SIG-M5 (cell line): Measurements from ENCODE around the gene SIRT5.

Experiments used
- DNase-seq: peaks from one replicate; lab custom pipeline; 2025; lab: John Stamatoyannopoulos, UW

Gene SIRT5

DNA sequence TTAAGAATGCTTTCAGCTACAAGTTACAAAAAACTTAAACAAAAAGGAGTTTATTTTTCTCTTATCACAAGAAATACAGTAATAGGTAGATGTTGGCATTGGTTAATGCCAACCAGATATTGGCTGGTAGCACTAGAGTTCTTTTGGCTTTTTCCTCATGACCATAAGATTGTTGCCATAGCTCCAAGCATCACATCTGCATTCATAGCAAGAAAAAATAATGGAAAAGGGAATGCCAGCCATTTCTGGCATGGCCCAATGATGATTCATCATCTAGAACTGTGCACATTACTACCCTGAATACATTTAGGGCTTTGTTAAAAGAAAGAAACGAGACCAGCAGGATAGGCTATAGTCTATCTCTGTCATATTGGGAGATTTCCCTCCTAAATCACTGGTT is 20.8 kb upstream of the SIRT5 start:
- DNase-seq: no peak

DNA sequence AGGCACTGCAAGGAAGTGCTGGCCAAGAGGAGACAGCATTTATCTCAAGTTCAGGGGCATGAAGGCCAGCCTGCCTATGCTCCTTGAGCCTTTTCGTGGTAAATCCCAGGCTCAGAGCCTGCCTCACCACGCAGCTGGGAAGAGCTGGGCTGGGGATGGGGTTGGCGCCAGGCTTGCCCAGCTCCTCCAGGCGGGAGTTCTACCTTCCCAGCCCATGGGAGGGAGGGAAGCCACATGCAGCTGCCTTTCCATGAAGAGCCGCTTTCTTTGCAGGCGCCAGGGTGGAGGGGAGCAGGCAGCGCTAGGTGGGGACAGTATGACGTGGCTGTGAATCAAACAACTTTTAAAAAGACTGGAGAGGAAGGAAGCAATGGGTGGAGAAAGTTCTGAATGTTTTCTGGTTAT is 19.5 kb upstream of the SIRT5 start:
- DNase-seq: no peak

DNA sequence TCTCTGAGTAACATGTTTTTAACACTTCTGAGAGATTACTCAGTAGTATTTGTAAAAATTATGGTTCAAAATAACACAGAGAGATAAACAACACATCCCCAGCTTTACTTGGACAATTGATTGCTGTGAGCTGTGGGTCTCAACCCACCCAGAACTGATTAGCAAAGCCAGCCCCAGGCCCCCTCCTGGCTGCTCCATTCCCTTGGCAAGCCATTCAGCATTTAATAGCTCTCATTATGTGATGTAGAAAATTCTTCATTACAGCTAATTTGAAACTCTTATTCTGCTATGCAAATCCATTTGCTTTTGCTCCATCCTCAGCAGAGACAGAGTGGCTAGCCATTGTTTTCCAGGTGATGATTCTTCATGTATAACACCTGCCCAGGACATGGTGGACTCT is 16.6 kb upstream of the SIRT5 start:
- no peak for DNase-seq

DNA sequence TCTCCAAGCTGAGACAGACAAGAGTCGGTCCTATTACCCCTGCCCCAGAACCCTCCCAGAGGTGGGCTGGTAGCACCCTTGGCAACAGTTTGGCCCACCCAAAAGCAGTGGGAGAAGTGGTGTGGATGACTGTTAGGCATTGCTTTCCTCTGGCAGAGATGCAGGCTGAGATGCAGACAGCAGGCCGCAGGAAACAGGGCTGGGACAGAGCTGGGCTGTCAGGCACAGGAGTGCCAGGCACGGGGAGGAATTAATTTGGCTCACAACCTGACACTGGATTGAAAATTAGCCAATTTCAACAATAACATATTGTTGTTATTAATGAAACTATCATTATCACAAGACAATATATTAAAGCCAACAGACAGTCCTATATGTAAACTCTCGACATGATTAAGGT is 15.7 kb upstream of the SIRT5 start:
- no peak for DNase-seq

DNA sequence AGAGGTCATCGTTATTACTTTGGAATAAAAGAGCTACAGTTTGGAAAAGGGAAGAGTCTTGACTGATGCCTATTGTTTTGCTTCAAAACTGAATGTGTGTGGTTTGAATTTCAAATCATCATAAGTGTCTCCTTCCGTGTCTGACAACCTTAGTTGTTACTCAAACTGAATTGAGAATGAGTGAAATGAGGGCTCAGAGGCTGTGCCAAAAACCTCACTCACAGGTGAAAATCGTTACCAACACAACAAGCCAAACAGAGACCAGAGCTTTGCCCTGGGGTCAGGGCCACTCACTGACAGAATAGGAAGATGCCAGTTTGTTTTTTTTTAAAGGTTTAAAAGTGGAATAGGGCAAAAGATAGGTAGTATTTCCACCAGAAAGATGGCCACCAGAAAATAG is 15.2 kb upstream of the SIRT5 start:
- DNase-seq: no peak

DNA sequence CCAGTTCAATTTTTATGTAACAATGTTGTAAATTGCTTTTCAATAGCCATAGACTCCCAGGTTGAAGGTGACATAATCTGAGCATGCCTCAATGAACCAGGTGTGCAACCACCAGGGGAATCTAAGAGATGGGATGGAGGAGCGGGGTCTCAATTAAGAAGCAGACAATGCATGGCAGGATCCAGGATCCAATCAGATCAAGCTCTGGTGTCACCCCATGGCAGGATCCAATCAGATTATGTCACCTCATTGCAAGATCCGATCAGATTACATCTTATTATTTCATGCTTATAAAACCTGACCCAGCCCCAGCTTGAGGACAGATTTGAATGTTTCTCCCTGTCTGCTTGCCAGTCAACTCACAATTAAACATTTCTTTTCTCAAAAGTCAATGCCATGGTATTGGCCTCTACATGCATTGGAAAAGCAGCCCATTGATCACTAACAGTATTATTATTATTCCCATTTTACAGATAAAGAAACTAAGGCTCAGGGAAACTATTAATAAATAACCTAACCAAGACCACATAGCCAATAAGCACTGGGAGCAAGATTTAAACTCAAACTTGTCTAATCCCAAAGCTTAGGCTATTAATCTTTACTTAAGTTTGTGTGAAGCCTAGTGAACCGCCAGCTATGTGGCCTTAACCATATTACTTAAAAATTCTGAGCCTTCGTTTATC is 14.3 kb upstream of the SIRT5 start:
- DNase-seq: no peak

DNA sequence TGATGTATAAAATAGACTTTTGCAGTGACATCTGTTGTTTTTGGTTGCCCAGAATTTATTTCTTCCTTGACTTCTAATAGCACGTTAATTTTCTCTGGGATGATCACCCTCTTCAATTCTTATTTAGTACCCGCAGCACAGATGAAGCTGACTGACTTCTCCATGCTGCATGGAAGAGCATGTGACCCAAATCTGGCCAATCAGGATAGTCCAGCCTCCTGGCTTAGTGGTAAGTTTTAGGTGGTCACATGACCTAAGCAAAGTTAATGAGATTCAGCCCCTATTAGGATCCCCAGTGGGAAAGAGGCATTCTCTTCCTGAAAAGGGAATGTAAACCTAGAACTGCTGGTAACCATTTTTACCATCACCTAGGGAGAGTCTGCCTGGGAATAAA is 13.8 kb upstream of the SIRT5 start:
- no peak for DNase-seq

DNA sequence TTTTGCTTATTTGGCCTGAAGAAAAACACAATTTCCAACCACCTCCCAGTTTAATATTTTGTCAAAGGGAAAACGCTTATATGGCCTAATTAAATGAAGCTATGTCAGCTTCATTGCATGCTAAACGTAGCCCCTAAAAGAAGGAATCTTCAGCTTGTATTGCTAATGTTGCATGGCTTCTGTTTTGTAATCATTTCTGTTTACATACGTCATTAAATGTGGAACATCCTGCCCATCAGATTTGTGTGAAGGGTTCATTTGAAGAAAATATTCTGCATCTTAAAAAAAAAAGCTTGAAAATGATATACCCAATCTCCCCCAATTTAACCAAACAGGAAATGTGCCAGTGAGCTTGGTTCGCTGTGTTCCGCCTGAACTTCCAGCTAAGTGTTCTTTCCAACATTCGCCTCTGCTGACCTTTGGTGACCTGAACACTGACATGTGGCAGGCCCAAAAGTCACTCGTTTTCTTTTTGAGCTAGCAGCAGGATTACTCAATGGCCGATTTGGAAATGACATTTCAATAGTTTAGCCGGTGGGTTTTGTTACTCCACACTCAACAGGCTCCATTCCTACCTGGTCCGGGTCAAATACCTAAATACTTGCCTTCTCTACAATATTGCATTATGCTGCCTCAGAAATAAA is 12.7 kb upstream of the SIRT5 start:
- DNase-seq: no peak

DNA sequence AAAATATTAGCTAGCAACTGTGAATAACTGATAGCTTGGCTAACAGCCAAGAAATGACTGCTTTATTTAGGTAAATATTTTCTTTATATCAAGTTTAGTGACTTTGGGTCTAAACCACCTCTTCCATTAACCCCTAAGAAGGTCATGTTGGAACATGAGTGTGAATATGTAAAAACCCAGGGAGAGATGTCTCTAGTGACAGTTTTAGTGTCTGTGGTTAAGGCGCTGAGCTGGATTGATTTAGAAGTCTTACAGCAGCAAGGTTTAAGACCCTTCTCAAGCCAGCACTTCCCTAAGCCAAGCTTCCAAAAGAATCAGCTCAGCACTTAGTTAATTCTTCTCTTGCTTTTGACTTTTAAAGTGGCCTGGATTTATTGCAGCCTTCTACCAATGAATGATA is 11.4 kb upstream of the SIRT5 start:
- no peak for DNase-seq

DNA sequence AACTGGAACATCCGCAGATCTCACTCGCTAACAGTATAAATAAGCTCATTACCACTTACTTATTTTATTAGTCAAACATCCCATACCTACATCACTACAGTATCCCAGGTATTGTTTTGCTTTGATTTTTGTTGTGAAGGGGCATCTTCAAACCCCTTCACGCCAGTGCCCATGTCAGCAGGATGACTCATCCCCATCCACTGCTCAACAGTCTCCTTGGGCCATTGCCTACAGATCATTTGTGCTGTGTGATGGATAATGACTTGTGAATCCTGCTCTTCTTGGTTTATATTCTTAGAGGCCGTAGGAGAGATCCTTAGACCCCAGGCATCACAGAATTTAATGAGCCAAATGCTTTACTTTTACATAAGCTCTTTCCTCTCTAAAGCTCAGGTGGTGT is 8.5 kb upstream of the SIRT5 start:
- DNase-seq: no peak

DNA sequence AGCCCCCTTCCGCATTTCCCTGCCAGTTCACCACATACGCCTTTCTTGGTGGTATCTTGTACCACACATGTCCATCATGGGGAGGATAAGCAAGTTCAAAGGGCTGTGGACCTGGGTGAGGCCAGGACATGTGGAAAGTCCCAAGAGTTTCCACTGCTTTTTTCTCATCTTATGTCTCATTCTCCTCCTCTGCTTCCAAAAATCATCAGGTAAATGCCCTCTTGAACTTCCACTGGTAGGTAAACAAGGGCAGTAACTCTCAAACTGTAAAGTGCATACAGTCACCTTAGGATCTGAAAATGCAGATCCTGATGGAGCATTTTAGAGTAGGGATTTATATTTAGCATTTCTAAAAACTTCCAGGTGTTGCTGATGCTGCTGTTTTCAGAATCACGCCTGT is 7.9 kb upstream of the SIRT5 start:
- no peak for DNase-seq

DNA sequence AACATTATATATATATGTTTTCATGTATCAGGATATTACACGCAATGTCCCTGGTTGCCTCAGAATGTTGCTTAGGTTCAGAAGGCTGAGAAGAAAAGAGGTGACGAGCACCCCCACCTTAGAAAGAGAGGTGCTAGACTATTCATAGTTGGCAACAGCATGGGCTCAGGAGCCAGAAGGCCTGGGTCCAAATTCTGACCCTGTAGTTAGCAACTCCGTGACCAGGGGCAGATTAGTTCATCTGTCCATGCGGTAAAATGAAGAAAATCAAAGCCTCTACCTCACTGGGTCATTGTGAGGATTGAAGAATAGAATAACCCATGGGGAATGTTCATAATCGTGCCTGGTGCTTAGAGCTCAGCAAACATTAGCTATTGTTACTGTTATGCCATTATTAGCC is 5.4 kb upstream of the SIRT5 start:
- DNase-seq: no peak

DNA sequence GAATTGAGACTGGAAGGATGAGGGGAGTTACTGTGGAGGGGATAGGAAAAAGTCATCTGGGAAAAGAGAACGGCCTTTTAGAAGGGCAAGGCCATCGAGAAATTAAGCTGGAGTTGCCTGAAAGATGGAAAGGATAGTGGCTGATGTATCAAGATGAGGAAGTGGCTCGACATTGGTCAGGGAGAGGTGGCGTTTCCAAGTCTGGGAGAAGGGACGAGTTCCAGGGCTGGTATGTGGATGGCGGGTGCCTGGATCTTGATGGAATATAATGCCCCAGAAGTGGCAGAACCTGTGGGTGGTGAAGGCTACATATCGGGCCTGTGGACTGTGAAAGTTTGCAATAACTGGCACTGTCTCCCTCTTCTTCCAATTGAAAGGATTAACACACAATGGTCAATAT is 2.2 kb upstream of the SIRT5 start:
- DNase-seq: no peak

DNA sequence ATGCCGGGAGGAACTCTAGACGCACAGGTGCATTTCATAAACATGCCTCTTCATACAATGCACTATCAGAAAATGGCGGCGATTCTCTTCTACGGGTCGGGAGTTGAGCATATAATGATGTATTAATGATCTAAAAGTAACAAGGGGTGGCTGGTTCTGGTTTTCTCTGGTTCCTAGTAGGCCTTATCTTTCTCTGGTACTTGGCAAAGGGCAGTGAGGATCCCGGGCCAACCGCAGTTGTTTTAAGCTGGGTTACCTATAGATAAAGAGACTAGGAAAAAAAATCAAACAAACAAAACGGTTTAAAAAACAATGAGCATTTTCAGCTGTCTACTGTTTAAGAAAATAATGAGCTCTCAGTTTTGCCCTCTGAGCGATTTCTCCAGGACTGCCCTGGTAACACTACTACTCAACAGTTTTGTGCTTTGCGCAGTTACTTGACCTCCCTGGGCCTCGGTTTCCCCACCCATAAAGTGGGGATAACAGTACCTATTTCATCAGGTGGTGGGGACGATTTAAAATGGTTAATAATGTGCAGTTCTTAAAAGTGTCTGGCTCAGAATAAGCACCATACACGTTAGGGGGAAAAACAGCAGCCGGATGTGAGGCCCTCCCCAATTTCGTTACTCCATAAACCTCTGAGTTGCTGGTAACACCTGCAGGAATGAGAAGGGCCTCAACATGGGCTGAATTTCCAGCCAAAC is 1.3 kb upstream of the SIRT5 start:
- no peak for DNase-seq

DNA sequence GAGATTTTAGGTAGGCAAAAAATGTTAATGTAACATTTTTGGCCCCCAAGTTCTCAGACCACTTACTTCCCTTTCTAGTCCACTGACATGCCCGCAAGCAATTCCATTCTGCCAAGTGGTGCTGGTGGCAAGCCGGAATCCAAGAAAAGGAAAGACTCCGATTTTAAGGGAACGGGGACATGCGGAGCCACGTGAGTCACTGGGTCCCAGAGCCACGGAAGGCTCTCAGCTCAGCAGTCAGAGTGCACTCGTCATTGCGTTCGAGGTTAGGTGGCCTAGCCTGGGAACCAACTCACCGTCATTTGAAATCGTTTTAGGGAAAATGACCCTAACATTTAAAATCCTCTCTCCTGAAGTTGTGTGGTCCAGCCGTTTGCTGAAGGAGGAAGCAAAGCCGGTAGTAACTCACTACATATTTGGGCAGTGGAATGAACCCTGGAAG is 711 bp upstream of the SIRT5 start:
- no peak for DNase-seq

DNA sequence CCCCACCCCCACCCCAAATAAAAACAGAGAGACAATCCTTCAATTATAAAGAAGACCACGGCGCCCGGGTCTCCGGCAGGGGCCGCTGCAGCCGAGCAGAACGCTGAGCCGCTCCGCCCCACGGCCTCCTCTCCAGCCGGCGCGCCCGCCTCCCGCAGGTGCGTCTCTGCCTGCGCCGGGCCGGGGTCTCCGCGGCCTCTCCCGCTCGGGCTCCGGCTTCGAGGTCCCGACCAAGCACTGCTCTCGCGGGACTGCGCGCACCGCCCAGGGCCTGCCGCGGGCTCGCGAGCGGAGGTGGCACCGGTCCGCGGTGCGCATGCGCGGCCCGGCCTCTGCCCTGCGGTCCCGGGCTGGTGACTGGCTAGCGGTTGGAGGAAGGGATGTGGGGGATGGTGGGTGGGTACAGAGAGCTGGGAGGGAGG is 241 bp upstream of the SIRT5 start:
- DNase-seq: no peak

DNA sequence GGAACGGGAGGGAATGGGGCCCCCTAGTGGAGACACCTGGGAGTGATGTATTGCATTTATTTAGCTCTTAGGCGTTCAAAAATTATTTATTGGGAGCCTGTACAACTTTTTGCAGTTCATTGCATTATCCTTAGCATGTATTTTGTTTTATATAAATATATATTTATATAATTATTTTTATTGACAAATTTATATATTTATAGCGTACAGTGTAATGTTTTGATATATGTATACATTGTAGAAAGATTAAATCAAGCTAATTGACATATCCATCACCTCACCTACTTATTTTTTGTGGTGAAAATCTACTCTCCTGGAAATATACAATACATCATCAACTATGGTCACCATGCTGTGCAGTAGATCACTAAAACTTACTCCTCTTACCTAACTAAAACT is 975 bp downstream of the SIRT5 start:
- no peak for DNase-seq

DNA sequence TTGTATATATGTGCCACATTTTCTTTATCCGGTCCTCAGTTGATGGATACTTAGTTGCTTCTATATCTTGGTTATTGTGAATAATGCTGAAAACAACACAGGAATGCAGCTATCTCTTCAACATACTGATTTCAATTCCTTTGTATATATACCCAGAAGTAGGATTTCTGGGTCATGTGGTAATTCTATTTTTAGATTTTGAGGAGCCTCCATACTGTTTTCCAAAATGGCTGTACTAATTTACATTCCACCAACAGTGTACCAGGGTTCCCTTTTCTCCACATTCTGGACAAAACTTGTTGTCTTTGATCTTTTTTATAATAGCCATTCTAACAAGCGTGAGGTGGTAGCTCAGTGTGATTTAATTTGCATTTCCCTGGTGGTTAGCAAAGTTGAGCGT is 1.6 kb downstream of the SIRT5 start:
- no peak for DNase-seq

DNA sequence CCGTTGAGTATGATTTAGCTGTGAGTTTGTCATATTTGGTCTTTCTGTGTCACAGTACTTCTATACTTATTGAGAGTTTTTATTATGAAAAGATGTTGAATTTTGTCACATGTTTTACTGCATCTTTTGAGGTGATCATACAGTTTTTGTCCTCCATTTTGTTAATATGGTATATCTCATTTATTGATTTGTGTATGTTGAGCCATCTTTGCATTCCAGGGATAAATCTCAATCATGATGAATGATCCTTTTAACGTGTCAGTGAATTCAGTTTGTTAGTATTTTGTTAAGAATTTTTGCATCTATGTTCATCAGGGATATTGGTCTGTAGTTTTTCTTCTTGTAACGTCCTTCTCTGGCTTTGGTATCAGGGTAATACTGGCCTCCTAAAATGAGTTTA is 3.5 kb downstream of the SIRT5 start:
- DNase-seq: no peak

DNA sequence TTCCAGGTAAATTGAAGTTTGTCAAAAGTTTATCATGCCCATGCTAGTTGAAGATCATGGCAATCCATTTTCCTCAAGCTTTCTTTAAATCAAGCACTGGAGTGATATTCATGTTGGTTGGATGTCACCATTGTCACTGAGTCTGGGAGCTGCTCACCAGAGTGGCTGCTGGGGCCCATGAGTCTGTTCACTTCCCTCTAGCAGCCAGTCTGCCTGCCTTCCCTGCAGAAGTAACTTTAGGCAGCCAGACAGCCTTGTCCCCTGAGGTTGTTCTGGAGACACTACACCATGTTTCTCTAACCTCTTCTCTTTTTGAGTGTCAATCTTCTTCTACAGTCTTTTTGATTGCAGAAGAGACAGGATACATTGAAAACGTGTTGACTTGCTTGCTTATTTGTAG is 5.5 kb downstream of the SIRT5 start:
- DNase-seq: no peak

DNA sequence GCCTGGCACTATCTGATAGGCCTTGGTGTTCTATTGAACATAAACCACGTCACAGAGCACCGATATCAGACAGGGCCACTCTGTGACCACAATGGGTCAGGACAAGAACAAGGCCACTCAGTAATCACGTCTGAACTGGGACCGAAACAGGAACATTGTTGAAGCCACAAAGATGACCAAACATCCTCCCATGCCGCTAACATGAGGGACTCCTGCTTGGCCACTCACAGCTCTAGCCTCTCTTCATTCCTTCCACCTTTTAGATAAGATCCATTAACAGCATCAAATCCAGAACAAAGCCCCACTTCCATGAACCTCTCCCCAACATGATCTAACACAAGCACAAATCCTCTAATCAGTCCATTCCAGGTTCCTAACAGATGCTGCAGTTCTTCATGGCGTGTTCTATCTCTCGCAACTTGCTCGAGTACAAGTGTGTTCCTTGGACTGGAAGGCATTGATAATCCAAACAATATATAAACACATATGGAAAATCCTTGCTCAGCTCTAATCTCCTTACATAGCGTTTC is 7.4 kb downstream of the SIRT5 start:
- DNase-seq: no peak

DNA sequence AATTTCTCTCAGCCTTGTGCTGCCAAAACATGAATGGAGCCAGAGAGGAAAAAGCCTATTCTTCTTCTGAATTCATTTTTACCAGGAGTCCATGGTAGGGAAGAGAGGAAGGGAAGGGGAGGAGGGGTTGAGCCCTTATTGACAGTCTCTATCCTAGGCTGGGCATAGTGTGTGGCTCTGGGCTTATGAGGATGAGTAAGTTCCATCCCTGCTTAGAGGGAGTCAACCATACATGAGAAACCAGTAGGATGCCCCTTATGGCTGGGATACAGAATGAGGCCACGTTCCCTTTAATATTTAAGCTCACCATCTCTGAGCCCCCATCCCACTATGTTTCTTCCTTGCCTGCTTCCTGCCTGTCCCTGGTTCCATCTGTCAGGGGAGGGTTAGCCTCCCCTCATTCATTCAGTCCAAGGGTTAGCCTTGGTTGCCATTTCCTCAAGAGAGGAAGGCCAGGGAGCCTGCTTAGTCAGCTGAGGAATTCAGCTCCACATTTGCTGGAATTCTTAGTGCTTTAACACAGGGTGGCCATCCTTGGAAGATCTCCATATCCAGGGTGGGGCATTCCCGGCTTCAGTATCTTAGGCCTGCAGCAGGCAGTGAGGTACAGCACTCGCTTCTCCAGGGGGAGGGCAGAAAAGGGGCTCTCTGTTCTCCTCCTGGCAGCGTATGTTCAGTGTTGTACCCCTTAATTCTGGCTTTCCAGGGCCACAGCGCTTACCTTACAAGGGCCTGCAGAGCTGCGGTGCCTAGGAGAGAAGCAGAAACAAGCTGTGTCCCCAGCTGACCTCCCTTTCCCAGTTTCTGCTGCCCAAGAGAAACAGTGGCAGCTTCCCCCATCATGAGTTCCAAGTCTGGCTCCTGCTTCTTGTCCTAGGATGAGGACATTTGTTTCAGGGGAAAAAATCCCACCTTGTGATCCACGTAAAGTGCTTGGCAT is 12.5 kb downstream of the SIRT5 start:
- no peak for DNase-seq
